ENCODE data around the gene SRRD. TPM values are rescaled to one million over a fixed set of nuclear protein-coding genes. Genes with fewer than 3 reads are reported as not detected.

Gene SRRD
- total RNA-seq, 1 experiment from 2014 or later, result 25.1 TPM

DNA sequence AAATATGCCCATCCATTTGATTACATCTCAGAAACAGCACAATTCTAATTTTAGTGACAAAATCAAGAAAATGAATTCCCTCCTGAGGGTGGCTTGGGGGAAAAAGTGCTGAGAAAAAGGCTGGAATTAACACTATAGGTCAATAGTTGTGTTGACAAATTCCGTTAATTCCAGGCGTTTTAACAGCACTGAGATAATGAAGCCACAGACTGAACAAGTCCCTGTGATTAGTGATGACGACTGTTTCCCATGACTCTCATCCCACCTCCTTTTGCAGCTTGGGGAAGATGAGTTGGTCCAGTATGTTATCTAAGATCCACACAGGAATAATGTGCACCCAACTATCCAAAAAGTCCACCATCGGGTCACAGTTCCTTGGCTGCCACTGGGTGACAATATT is 12.8 kb downstream of the SRRD start (continued):
- TF ChIP-seq NR2C2 (CRISPR knock-in tag; IDR thresholded peaks at IDR 0.05), result no peak
- TF ChIP-seq, protein P1, sequence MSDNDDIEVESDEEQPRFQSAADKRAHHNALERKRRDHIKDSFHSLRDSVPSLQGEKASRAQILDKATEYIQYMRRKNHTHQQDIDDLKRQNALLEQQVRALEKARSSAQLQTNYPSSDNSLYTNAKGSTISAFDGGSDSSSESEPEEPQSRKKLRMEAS (CRISPR knock-in tag; IDR thresholded peaks at IDR 0.05), result no peak
- no peak for TF ChIP-seq ZNF263 (CRISPR knock-in tag; IDR thresholded peaks at IDR 0.05; ENCODE audit: low read depth)
- no peak for TF ChIP-seq RORB (CRISPR knock-in tag; IDR thresholded peaks at IDR 0.05)
- TF ChIP-seq, protein P2, sequence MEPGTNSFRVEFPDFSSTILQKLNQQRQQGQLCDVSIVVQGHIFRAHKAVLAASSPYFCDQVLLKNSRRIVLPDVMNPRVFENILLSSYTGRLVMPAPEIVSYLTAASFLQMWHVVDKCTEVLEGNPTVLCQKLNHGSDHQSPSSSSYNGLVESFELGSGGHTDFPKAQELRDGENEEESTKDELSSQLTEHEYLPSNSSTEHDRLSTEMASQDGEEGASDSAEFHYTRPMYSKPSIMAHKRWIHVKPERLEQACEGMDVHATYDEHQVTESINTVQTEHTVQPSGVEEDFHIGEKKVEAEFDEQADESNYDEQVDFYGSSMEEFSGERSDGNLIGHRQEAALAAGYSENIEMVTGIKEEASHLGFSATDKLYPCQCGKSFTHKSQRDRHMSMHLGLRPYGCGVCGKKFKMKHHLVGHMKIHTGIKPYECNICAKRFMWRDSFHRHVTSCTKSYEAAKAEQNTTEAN (CRISPR knock-in tag; IDR thresholded peaks at IDR 0.05), result no peak

DNA sequence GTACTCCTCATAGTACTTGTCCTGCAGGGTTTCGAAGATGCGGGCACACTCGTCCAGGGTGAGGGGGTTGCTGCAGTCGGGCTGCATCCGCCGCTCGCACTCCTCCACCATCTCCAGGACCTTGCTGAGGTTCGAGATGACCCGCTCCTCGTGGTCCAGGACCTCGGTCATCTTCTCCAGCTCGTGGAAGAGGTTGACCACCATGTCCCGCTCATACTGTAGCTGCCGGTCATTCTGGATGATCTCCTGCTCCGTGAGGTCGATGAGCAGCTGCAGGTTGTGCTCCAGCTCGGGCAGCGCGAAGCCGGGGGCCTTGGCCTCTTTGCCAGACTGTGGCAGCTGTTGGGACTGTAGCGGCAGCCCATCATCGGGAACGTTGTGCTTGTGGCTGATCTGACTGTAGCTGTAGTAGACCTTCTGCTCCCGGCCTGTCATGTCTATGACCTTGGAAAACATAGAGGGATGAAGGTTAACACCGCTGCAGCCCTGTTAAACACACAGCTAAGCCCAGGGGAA is 15.6 kb downstream of the SRRD start:
- Mint-ChIP-seq H3K4me3 (no peak overlapping the region), H3K27ac (no peak overlapping the region), H3K4me1 (peaks cover 9% of the 10 kb centered on the region), H3K27me3 (ENCODE audit: low read depth) (no peaks in the 10 kb centered on the region), H3K9me3 (no peaks in the 10 kb centered on the region), H3K36me3 (peaks cover 81% of the 10 kb centered on the region)
- ChIA-PET CTCF (interaction anchor here (1.4 kb wide), 1 partner anchor 170 kb away, joined by 3 read pairs; no protein-coding TSS in a partner anchor), POLR2A (interaction anchor here (1.4 kb wide), 1 partner anchor 15 kb away, joined by 5 read pairs; the partner anchor contains the start of genes HPS4 and SRRD)
- DNase-seq (ENCODE audit: low spot score), result no peak
- TF ChIP-seq HMGA2 (CRISPR knock-in tag; IDR thresholded peaks at IDR 0.05) (no peak), ZNF671 (CRISPR knock-in tag; IDR thresholded peaks at IDR 0.05) (no peak), ZBTB21 (CRISPR knock-in tag; IDR thresholded peaks at IDR 0.05; ENCODE audit: borderline replicate concordance) (no peak), CREM (CRISPR knock-in tag; IDR thresholded peaks at IDR 0.05) (no peak), CREB1 (CRISPR knock-in tag; IDR thresholded peaks at IDR 0.05) (no peak), ZNF138 (CRISPR knock-in tag; conservative IDR thresholded peaks at IDR 0.05) (no peak), RORB (CRISPR knock-in tag; IDR thresholded peaks at IDR 0.05) (no peak), SMAD4 (CRISPR knock-in tag; IDR thresholded peaks at IDR 0.05) (no peak)
- TF ChIP-seq, protein P3, sequence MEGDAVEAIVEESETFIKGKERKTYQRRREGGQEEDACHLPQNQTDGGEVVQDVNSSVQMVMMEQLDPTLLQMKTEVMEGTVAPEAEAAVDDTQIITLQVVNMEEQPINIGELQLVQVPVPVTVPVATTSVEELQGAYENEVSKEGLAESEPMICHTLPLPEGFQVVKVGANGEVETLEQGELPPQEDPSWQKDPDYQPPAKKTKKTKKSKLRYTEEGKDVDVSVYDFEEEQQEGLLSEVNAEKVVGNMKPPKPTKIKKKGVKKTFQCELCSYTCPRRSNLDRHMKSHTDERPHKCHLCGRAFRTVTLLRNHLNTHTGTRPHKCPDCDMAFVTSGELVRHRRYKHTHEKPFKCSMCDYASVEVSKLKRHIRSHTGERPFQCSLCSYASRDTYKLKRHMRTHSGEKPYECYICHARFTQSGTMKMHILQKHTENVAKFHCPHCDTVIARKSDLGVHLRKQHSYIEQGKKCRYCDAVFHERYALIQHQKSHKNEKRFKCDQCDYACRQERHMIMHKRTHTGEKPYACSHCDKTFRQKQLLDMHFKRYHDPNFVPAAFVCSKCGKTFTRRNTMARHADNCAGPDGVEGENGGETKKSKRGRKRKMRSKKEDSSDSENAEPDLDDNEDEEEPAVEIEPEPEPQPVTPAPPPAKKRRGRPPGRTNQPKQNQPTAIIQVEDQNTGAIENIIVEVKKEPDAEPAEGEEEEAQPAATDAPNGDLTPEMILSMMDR (IDR thresholded peaks at IDR 0.05), result no peak
- TF ChIP-seq, protein P4, sequence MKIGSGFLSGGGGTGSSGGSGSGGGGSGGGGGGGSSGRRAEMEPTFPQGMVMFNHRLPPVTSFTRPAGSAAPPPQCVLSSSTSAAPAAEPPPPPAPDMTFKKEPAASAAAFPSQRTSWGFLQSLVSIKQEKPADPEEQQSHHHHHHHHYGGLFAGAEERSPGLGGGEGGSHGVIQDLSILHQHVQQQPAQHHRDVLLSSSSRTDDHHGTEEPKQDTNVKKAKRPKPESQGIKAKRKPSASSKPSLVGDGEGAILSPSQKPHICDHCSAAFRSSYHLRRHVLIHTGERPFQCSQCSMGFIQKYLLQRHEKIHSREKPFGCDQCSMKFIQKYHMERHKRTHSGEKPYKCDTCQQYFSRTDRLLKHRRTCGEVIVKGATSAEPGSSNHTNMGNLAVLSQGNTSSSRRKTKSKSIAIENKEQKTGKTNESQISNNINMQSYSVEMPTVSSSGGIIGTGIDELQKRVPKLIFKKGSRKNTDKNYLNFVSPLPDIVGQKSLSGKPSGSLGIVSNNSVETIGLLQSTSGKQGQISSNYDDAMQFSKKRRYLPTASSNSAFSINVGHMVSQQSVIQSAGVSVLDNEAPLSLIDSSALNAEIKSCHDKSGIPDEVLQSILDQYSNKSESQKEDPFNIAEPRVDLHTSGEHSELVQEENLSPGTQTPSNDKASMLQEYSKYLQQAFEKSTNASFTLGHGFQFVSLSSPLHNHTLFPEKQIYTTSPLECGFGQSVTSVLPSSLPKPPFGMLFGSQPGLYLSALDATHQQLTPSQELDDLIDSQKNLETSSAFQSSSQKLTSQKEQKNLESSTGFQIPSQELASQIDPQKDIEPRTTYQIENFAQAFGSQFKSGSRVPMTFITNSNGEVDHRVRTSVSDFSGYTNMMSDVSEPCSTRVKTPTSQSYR (CRISPR knock-in tag; IDR thresholded peaks at IDR 0.05), result no peak
- TF ChIP-seq, protein P5, sequence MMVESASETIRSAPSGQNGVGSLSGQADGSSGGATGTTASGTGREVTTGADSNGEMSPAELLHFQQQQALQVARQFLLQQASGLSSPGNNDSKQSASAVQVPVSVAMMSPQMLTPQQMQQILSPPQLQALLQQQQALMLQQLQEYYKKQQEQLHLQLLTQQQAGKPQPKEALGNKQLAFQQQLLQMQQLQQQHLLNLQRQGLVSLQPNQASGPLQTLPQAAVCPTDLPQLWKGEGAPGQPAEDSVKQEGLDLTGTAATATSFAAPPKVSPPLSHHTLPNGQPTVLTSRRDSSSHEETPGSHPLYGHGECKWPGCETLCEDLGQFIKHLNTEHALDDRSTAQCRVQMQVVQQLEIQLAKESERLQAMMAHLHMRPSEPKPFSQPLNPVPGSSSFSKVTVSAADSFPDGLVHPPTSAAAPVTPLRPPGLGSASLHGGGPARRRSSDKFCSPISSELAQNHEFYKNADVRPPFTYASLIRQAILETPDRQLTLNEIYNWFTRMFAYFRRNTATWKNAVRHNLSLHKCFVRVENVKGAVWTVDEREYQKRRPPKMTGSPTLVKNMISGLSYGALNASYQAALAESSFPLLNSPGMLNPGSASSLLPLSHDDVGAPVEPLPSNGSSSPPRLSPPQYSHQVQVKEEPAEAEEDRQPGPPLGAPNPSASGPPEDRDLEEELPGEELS (CRISPR knock-in tag; IDR thresholded peaks at IDR 0.05), result no peak
- TF ChIP-seq, protein P6, sequence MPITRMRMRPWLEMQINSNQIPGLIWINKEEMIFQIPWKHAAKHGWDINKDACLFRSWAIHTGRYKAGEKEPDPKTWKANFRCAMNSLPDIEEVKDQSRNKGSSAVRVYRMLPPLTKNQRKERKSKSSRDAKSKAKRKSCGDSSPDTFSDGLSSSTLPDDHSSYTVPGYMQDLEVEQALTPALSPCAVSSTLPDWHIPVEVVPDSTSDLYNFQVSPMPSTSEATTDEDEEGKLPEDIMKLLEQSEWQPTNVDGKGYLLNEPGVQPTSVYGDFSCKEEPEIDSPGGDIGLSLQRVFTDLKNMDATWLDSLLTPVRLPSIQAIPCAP (CRISPR knock-in tag; IDR thresholded peaks at IDR 0.05), result no peak
- TF ChIP-seq, protein P7, sequence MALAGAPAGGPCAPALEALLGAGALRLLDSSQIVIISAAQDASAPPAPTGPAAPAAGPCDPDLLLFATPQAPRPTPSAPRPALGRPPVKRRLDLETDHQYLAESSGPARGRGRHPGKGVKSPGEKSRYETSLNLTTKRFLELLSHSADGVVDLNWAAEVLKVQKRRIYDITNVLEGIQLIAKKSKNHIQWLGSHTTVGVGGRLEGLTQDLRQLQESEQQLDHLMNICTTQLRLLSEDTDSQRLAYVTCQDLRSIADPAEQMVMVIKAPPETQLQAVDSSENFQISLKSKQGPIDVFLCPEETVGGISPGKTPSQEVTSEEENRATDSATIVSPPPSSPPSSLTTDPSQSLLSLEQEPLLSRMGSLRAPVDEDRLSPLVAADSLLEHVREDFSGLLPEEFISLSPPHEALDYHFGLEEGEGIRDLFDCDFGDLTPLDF (CRISPR knock-in tag; IDR thresholded peaks at IDR 0.05), result no peak
- TF ChIP-seq, protein P8, sequence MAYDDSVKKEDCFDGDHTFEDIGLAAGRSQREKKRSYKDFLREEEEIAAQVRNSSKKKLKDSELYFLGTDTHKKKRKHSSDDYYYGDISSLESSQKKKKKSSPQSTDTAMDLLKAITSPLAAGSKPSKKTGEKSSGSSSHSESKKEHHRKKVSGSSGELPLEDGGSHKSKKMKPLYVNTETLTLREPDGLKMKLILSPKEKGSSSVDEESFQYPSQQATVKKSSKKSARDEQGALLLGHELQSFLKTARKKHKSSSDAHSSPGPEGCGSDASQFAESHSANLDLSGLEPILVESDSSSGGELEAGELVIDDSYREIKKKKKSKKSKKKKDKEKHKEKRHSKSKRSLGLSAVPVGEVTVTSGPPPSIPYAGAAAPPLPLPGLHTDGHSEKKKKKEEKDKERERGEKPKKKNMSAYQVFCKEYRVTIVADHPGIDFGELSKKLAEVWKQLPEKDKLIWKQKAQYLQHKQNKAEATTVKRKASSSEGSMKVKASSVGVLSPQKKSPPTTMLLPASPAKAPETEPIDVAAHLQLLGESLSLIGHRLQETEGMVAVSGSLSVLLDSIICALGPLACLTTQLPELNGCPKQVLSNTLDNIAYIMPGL (CRISPR knock-in tag; IDR thresholded peaks at IDR 0.05), result no peak
- TF ChIP-seq, protein P9, sequence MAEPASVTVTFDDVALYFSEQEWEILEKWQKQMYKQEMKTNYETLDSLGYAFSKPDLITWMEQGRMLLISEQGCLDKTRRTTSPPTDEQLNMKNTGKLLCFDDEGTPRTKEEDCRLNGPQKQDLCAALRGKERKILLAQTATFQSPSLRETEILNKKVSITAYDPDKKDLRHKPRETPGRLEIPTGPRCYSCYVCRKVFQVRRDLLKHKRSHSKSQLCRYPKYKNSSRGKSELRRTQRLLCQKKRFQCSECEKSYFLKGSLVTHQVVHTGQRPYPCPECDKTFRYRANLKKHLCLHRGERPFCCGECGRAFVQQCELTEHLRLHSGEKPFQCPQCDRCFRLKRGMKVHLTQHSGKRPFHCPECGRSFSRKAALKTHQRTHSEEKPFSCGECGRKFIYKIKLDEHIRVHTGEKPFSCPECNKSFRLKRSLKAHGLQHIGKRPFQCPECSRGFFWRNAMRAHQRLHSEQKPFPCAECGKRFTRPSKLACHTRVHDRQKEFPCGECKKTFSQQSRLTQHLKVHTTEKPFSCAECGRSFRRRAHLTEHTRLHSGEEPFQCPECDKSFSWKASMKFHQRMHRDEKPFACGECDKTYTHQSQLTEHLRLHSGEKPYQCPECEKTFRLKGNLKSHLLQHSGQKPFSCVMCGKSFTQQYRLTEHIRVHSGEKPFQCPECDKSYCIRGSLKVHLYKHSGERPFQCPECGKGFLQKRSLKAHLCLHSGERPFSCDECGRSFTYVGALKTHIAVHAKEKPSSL (CRISPR knock-in tag; conservative IDR thresholded peaks at IDR 0.05), result no peak
- ATAC-seq, result no peak
